SU-DHL-6 (cell line): ENCODE results near the gene COX6B2.

ENCODE experiments used
- H2AFZ ChIP-seq: fragments of 200-600 bp; sonication (generic); 2 replicates; pipeline ENCODE4 v1.6.1; 2014; ENCODE audit warnings: low read depth, mild to moderate bottlenecking, moderate library complexity, mixed read lengths, antibody characterized with exemption, low read length; ENCODE audit not compliant: severe bottlenecking
- H3F3A ChIP-seq: fragments of 200-600 bp; shearing (Covaris generic); 2 replicates; pipeline ENCODE4 v1.6.0; 2016; ENCODE audit warnings: antibody characterized with exemption, mild to moderate bottlenecking; ENCODE audit not compliant: insufficient read depth
- H3K27ac ChIP-seq: fragments of 200-600 bp; sonication (generic); 2 replicates; pipeline ENCODE4 v1.5.1; 2016; ENCODE audit warnings: low read depth, mild to moderate bottlenecking, low read length, moderate library complexity, mixed read lengths
- H3K27me3 ChIP-seq: fragments of 200-600 bp; sonication (generic), shearing (Covaris generic); 2 replicates; pipeline ENCODE4 v1.6.0; 2014; ENCODE audit warnings: mild to moderate bottlenecking, low read length
- H3K36me3 ChIP-seq: fragments of 200-600 bp; sonication (generic); 2 replicates; pipeline ENCODE4 v1.6.1; 2014; ENCODE audit warnings: mild to moderate bottlenecking, low read length, mixed read lengths
- H3K4me2 ChIP-seq: fragments of 300-600, 200-600 bp; shearing (Covaris generic), sonication (generic); 2 replicates; pipeline ENCODE4 v1.6.0; 2014; ENCODE audit warnings: low read length, low read depth, mild to moderate bottlenecking; ENCODE audit not compliant: poor library complexity, severe bottlenecking
- H3K4me3 ChIP-seq: fragments of 200-600 bp; sonication (generic); 2 replicates; pipeline ENCODE4 v1.5.1; 2014; ENCODE audit warnings: antibody characterized with exemption, low read length, mild to moderate bottlenecking, mixed read lengths; ENCODE audit not compliant: insufficient read depth, poor library complexity, severe bottlenecking
- H3K79me2 ChIP-seq: fragments of 200-600 bp; sonication (generic); 2 replicates; pipeline ENCODE4 v1.6.1; 2014; ENCODE audit warnings: mild to moderate bottlenecking, low read length, moderate library complexity; ENCODE audit not compliant: insufficient read depth
- H3K9ac ChIP-seq: fragments of 200-600 bp; sonication (generic); 2 replicates; pipeline ENCODE4 v1.7.0; 2014; ENCODE audit warnings: mild to moderate bottlenecking, low read length
- H3K9me2 ChIP-seq: fragments of 200-600 bp; sonication (generic); replicated peaks from 2 replicates; pipeline ENCODE4 v1.6.1; 2014; ENCODE audit warnings: low read length; ENCODE audit not compliant: insufficient read depth
- H3K9me3 ChIP-seq: fragments of 200-600 bp; sonication (generic); 2 replicates; pipeline ENCODE4 v1.6.1; 2014; ENCODE audit warnings: low read length, mixed read lengths; ENCODE audit not compliant: insufficient read depth
- H4K20me1 ChIP-seq: fragments of 200-600 bp; sonication (generic); 2 replicates; pipeline ENCODE4 v1.6.1; 2014; ENCODE audit warnings: low read depth, mild to moderate bottlenecking, antibody characterized with exemption, low read length, moderate library complexity, mixed read lengths
- CTCF ChIP-seq: fragments of 200-600 bp; sonication (generic); IDR thresholded peaks from one replicate; pipeline ENCODE4 v1.5.1; 2017; ENCODE audit warnings: antibody characterized with exemption, mild to moderate bottlenecking, low read length, moderate library complexity; ENCODE audit not compliant: insufficient read depth, poor library complexity, severe bottlenecking
- EZH2phosphoT487 ChIP-seq: fragments of 200-600 bp; sonication (generic), shearing (Covaris generic); conservative IDR thresholded peaks from 2 replicates; pipeline ENCODE4 v1.6.1; 2018; ENCODE audit warnings: mild to moderate bottlenecking, antibody characterized with exemption, low read length, moderate library complexity, mixed read lengths

Gene COX6B2

GRCh38 chr19:55301459-55302317 is 52.8 kb downstream of the COX6B2 start:
- H3K9me3 ChIP-seq = no peaks in the 10 kb centered on the region
- H2AFZ ChIP-seq = peak overlapping the region; percentile 90
- H3K4me2 ChIP-seq = peak overlapping the region; percentile 54
- TF ChIP-seq EZH2phosphoT487 (no peak), CTCF (peak; percentile 91)
- H3K9me2 ChIP-seq = no peaks in the 10 kb centered on the region
- no peaks in the 10 kb centered on the region for H3K27me3 ChIP-seq
- no peaks in the 10 kb centered on the region for H3F3A ChIP-seq
- H3K36me3 ChIP-seq = no peaks in the 10 kb centered on the region
- H3K4me3 ChIP-seq = peak overlapping the region; percentile 18
- H4K20me1 ChIP-seq = no peaks in the 10 kb centered on the region
- H3K27ac ChIP-seq = no peak overlapping the region
- H3K79me2 ChIP-seq = no peaks in the 10 kb centered on the region
- peak overlapping the region; percentile 51 for H3K9ac ChIP-seq

- Histone ChIP-seq H3K9me3 (no peaks in the 10 kb centered on the region), H3K4me3 (no peak overlapping the region), H3K9me2 (no peaks in the 10 kb centered on the region), H3F3A (no peaks in the 10 kb centered on the region), H3K36me3 (no peaks in the 10 kb centered on the region), H3K27ac (no peak overlapping the region), H2AFZ (peak overlapping the region; percentile 90), H3K27me3 (no peaks in the 10 kb centered on the region), H3K79me2 (no peaks in the 10 kb centered on the region), H3K9ac (no peak overlapping the region), H3K4me2 (peak overlapping the region; percentile 54), H4K20me1 (no peaks in the 10 kb centered on the region)
- TF ChIP-seq EZH2phosphoT487 = no peak
- no peak for TF ChIP-seq CTCF
These were observed 53.5 kb downstream of the COX6B2 start for GRCh38 chr19:55300886-55301458.

GRCh38 chr19:55299991-55300390 is 54.5 kb downstream of the COX6B2 start:
- no peak overlapping the region for H2AFZ ChIP-seq
- H3K36me3 ChIP-seq = no peaks in the 10 kb centered on the region
- no peak overlapping the region for H3K4me3 ChIP-seq
- no peak overlapping the region for H3K9ac ChIP-seq
- TF ChIP-seq EZH2phosphoT487 = no peak
- TF ChIP-seq CTCF = no peak
- no peaks in the 10 kb centered on the region for H4K20me1 ChIP-seq
- H3K27ac ChIP-seq = no peak overlapping the region
- H3K4me2 ChIP-seq = no peak overlapping the region
- H3K79me2 ChIP-seq = no peaks in the 10 kb centered on the region
- H3K9me2 ChIP-seq = no peaks in the 10 kb centered on the region
- H3F3A ChIP-seq = no peaks in the 10 kb centered on the region
- no peaks in the 10 kb centered on the region for H3K27me3 ChIP-seq
- no peaks in the 10 kb centered on the region for H3K9me3 ChIP-seq
